ENCODE results near the gene BHLHE40.

DNA sequence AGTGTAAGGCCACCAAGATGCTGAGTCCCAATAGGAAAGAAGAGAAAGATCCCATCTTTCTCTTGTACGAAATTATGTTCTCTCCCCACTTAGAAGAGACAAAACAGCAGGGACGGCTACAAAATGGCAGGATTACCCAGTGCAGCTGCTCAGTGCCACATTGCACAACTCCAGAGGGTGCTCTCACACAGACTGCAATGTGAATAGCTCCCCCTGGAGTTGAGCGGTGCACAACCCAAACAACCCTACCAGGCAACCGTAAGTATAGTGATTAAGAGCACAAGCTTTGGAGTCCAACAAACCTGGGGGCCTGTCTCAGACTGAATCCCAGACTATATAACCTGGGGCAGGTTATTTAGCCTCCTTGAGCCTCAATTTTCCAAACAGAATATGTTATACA is 3.1 kb upstream of the BHLHE40 start:
- TF ChIP-seq, protein P1, sequence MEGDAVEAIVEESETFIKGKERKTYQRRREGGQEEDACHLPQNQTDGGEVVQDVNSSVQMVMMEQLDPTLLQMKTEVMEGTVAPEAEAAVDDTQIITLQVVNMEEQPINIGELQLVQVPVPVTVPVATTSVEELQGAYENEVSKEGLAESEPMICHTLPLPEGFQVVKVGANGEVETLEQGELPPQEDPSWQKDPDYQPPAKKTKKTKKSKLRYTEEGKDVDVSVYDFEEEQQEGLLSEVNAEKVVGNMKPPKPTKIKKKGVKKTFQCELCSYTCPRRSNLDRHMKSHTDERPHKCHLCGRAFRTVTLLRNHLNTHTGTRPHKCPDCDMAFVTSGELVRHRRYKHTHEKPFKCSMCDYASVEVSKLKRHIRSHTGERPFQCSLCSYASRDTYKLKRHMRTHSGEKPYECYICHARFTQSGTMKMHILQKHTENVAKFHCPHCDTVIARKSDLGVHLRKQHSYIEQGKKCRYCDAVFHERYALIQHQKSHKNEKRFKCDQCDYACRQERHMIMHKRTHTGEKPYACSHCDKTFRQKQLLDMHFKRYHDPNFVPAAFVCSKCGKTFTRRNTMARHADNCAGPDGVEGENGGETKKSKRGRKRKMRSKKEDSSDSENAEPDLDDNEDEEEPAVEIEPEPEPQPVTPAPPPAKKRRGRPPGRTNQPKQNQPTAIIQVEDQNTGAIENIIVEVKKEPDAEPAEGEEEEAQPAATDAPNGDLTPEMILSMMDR (IDR thresholded peaks at IDR 0.05; ENCODE audit: insufficient read depth, low read length, poor library complexity, severe bottlenecking), result peak; percentile 46
- no peak for TF ChIP-seq EZH2phosphoT487 (conservative IDR thresholded peaks at IDR 0.05; ENCODE audit: low read length)
